Measurements from ENCODE around the gene NOL4L. TPM values are rescaled to one million over a fixed set of nuclear protein-coding genes. Genes with fewer than 3 reads are reported as not detected.

Gene NOL4L
- total RNA-seq, 2 experiments from 2014 or later, result 15.2 to 18.3 TPM

- Mint-ChIP-seq H3K36me3 (no peaks in the 10 kb centered on the region), H3K9me3 (ENCODE audit: low read depth) (no peaks in the 10 kb centered on the region), H3K4me3 (no peak overlapping the region), H3K27me3 (no peaks in the 10 kb centered on the region), H3K27ac (no peak overlapping the region), H3K4me1 (peaks cover 4% of the 10 kb centered on the region)
- CTCF ChIA-PET, result interaction anchor here (1.2 to 1.5 kb wide), 2 partner anchors 17 to 91 kb away, joined by 3 to 5 read pairs; no protein-coding TSS in a partner anchor
- no peak for DNase-seq
- no peak for ATAC-seq
Observed at GRCh38 chr20:32563311-32564272, 21.5 kb downstream of the NOL4L start.

DNA sequence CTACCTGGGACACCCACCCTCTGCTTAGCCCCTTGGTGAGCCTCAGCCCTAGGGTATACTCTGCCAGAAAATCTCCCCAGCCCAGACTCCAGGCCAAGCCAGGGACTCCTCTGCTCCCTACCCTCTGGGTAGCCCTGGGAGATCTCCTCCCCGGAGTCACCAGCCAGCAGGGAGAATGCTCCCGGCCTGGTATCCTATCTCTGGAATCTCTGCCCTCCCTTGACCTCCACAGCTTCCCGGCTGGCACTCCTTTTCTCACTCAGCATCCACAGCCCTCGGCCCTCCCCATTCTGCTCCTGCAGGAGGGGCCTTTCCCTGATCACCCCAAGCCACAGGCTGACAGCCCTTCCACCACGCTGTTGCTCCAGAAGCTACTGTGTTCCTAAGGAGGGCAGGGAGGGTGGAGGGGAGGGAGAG is 22.6 kb downstream of the NOL4L start:
- Mint-ChIP-seq H3K27me3 (no peaks in the 10 kb centered on the region), H3K4me1 (peaks cover 4% of the 10 kb centered on the region), H3K27ac (no peak overlapping the region), H3K9me3 (ENCODE audit: low read depth) (no peaks in the 10 kb centered on the region), H3K4me3 (no peak overlapping the region), H3K36me3 (no peaks in the 10 kb centered on the region)
- ATAC-seq, result no peak
- CTCF ChIA-PET, result no interaction called here
- no peak for DNase-seq

- peaks cover 4% of the 10 kb centered on the region for H3K4me1 Mint-ChIP-seq
- no peak for DNase-seq
- no peak overlapping the region for H3K4me3 Mint-ChIP-seq
Observed at GRCh38 chr20:32560989-32561830, 23.9 kb downstream of the NOL4L start.

GRCh38 chr20:32560482-32560988 is 24.6 kb downstream of the NOL4L start:
- ATAC-seq (no peak), DNase-seq (no peak)
- no peak overlapping the region for H3K4me3 Mint-ChIP-seq
- CTCF ChIA-PET, result no interaction called here
- no peaks in the 10 kb centered on the region for H3K36me3 Mint-ChIP-seq
- peaks cover 4% of the 10 kb centered on the region for H3K4me1 Mint-ChIP-seq
- H3K27ac Mint-ChIP-seq, result no peak overlapping the region
- no peaks in the 10 kb centered on the region for H3K27me3 Mint-ChIP-seq
- no peaks in the 10 kb centered on the region for H3K9me3 Mint-ChIP-seq (ENCODE audit: low read depth)

More at GRCh38 chr20:32560989-32561830, 23.9 kb downstream of the NOL4L start:
- H3K27me3 Mint-ChIP-seq, result no peaks in the 10 kb centered on the region
- CTCF ChIA-PET, result no interaction called here
- ATAC-seq, result no peak
- H3K36me3 Mint-ChIP-seq, result no peaks in the 10 kb centered on the region
- no peaks in the 10 kb centered on the region for H3K9me3 Mint-ChIP-seq (ENCODE audit: low read depth)
- H3K27ac Mint-ChIP-seq, result no peak overlapping the region

- no peaks in the 10 kb centered on the region for H3K27me3 Mint-ChIP-seq
- no peak for DNase-seq
- H3K27ac Mint-ChIP-seq, result no peak overlapping the region
- H3K36me3 Mint-ChIP-seq, result no peaks in the 10 kb centered on the region
- H3K9me3 Mint-ChIP-seq (ENCODE audit: low read depth), result no peaks in the 10 kb centered on the region
- no peak for ATAC-seq
- CTCF ChIA-PET, result no interaction called here
- H3K4me1 Mint-ChIP-seq, result peaks cover 5% of the 10 kb centered on the region
- no peak overlapping the region for H3K4me3 Mint-ChIP-seq
Observed at GRCh38 chr20:32559753-32560380, 25.3 kb downstream of the NOL4L start.

DNA sequence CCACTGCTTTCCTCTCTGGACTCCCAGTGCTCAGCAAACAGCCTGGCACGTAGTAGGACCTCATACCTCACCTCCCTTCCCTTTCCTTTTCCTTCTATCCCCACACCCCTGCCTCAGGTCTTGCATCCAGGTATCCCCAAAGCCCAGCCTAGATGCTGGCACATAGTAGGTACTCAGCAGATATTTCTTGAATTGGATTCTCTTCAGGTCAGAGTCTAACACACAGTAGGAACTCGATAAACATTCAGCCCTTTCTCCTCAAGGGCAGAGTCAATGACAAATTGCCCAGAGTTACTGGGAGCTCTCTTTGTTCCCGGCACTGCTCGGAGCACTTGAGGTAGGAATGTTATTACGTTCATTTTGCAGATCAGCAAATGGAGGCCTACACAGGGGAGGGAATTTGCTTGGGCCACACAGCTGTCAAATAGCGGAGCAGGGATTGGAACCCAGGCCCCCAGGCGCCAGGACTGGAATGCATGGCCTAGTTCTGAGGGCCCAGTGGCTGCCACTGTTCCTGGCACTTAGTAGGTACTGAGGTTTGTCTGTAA is 25.9 kb downstream of the NOL4L start:
- Mint-ChIP-seq H3K4me3 (no peak overlapping the region), H3K27ac (no peak overlapping the region), H3K9me3 (ENCODE audit: low read depth) (no peaks in the 10 kb centered on the region), H3K27me3 (no peaks in the 10 kb centered on the region), H3K36me3 (no peaks in the 10 kb centered on the region), H3K4me1 (peaks cover 10% of the 10 kb centered on the region)
- CTCF ChIA-PET, result no interaction called here
- DNase-seq (no peak), ATAC-seq (no peak)

DNA sequence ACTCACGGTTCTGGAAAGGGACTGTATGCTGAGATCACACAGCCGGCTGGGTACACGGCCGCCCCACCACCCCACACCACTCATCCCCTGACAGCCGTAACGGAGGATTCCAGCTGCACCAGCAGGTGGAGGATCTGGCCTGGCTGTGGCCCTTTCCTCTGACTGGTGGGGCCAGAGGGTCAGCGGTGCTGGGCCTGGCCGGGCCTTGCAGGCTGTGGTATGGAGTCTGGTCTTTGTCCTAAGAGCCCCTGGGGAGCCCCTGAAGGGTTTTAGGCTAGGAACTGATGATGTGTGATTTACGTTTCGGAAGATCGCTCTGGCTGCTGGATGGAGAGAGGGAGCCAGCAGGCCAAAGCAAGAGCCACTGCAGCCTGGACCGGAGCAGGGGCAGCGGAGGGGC is 26.6 kb downstream of the NOL4L start:
- Mint-ChIP-seq H3K4me3 (no peak overlapping the region), H3K27me3 (no peaks in the 10 kb centered on the region), H3K4me1 (peaks cover 13% of the 10 kb centered on the region), H3K36me3 (no peaks in the 10 kb centered on the region), H3K9me3 (ENCODE audit: low read depth) (no peaks in the 10 kb centered on the region), H3K27ac (no peak overlapping the region)
- CTCF ChIA-PET, result interaction anchor here (1.3 kb wide), 1 partner anchor 21 kb away, joined by 3 read pairs; no protein-coding TSS in a partner anchor
- ATAC-seq (no peak), DNase-seq (no peak)

GRCh38 chr20:32557319-32557718 is 27.8 kb downstream of the NOL4L start:
- Mint-ChIP-seq H3K27me3 (no peaks in the 10 kb centered on the region), H3K4me3 (no peak overlapping the region), H3K36me3 (no peaks in the 10 kb centered on the region), H3K9me3 (ENCODE audit: low read depth) (no peaks in the 10 kb centered on the region), H3K4me1 (peaks cover 19% of the 10 kb centered on the region), H3K27ac (no peak overlapping the region)
- DNase-seq, result no peak
- no peak for ATAC-seq
- CTCF ChIA-PET, result interaction anchor here (0.6 to 1.1 kb wide), 2 partner anchors 9 to 57 kb away, joined by 3 read pairs; no protein-coding TSS in a partner anchor

DNA sequence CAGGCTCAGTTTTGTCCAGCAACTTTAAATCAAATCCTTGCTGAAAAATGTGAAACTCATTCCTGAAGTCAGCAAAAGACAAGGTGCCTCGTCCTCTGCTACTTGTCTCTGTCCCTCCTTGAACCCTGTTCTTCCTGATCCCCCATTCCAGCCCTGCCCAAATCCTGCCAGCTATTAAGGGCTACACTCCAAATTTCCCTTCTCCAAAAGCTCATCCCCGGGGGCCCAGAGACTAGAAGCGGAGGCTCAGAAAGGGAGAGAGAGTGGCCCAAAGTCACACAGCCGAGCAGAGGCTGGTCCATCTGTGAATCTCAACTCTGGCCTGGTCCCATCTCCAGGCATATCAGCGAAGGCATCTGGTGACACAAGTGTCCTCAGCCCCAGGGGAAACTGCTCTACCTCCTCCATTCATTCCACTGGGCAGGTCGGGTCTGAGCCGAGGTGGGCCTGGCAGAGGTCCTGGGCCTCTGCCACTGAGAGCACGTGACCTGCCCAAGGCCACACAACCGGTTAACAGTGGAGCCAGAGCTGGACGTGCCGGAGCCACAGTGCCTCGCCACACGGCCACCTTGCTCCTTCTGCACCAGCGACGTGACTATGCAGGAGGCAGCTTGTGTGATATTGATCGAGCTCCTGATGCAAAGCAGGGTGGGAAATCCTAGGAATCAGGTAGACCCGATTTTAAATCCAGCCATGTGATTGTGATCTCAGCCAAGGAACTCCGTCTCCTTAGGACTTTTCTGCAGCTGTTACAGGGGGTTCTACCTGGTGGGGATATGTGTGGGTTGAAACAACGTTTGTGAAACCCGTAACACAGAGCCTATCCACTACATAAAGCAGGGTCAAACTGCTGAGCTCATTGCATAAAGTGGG is 28.6 kb downstream of the NOL4L start:
- Mint-ChIP-seq H3K9me3 (ENCODE audit: low read depth) (no peaks in the 10 kb centered on the region), H3K27me3 (no peaks in the 10 kb centered on the region), H3K4me1 (peaks cover 19% of the 10 kb centered on the region), H3K4me3 (no peak overlapping the region), H3K27ac (no peak overlapping the region), H3K36me3 (no peaks in the 10 kb centered on the region)
- DNase-seq (no peak), ATAC-seq (no peak)
- CTCF ChIA-PET, result interaction anchor here (1.1 to 1.2 kb wide), 3 partner anchors 10 to 96 kb away, joined by 3 to 4 read pairs (median 3); no protein-coding TSS in a partner anchor

DNA sequence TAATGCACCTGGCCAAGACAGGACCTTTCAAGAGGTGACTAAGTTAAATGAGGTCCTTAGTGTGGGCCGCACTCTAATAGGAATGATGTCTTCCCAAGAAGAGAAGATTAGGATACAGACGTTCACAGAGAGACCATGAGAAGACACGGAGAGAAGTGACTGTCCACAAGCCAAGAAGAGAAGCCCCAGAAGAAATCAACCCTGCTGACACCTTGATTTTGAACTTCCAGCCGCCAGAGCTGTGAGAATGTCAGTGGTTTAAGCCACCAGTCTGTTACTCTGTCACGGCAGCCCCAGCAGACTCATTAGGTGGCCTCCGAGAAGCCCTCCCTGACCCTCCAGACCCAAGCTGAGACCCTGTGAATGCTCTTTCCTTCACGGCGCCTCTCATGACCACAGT is 29.5 kb downstream of the NOL4L start:
- DNase-seq, result no peak
- no peaks in the 10 kb centered on the region for H3K27me3 Mint-ChIP-seq
- CTCF ChIA-PET, result interaction anchor here (1.2 kb wide), 2 partner anchors 33 to 97 kb away, joined by 3 to 4 read pairs; no protein-coding TSS in a partner anchor

GRCh38 chr20:32554965-32555289 is 30.2 kb downstream of the NOL4L start:
- Mint-ChIP-seq H3K4me1 (peaks cover 16% of the 10 kb centered on the region), H3K27me3 (no peaks in the 10 kb centered on the region), H3K9me3 (ENCODE audit: low read depth) (no peaks in the 10 kb centered on the region), H3K27ac (no peak overlapping the region), H3K4me3 (no peak overlapping the region), H3K36me3 (no peaks in the 10 kb centered on the region)
- CTCF ChIA-PET, result no interaction called here
- DNase-seq, result no peak
- no peak for ATAC-seq

More for the DNA sequence above, 29.5 kb downstream of the NOL4L start:
- Mint-ChIP-seq H3K27ac (no peak overlapping the region), H3K36me3 (no peaks in the 10 kb centered on the region), H3K4me3 (no peak overlapping the region), H3K9me3 (ENCODE audit: low read depth) (no peaks in the 10 kb centered on the region), H3K4me1 (peaks cover 18% of the 10 kb centered on the region)
- ATAC-seq, result no peak

DNA sequence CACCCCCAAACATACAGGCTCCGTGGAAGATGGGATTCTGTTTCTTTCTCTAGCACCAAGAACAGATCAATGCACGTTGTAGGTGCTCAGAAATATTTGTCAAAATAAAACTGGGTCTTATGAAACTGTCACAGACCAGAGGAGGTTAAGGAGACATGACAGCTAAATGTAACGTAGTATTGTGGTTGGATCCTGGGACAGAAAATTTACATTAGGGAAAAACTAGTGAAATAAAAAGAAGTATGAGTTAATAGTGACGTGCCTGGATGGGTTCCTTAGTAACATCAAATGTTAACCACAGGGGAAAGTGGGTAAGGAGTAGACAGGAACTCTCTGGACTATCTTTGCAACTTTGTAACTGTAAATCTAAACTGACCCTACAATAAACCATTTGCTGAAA is 31.5 kb downstream of the NOL4L start:
- no peak overlapping the region for H3K27ac Mint-ChIP-seq
- CTCF ChIA-PET, result no interaction called here
- peaks cover 16% of the 10 kb centered on the region for H3K4me1 Mint-ChIP-seq
- no peaks in the 10 kb centered on the region for H3K27me3 Mint-ChIP-seq
- H3K4me3 Mint-ChIP-seq, result no peak overlapping the region
- DNase-seq, result no peak
- no peak for ATAC-seq
- no peaks in the 10 kb centered on the region for H3K9me3 Mint-ChIP-seq (ENCODE audit: low read depth)
- no peaks in the 10 kb centered on the region for H3K36me3 Mint-ChIP-seq
